ENCODE measurements around the gene MBOAT7. TPM values are rescaled to one million over a fixed set of nuclear protein-coding genes. Genes with fewer than 3 reads are reported as not detected.
"Not testable (repeated sequence)": the region's sequence is repeated elsewhere in the genome, so short reads cannot be mapped to it uniquely, and the experiment has no call there.

The MBOAT7 gene
- total RNA-seq, 4 donors from 2014 or later, result 21.0 to 72.4 (median 32.7) TPM

GRCh38 chr19:54178581-54179261 lies 10.7 kb downstream of the MBOAT7 start:
- TF ChIP-seq CTCF (IDR thresholded peaks at IDR 0.05), result no peak
- ATAC-seq (ENCODE audit: low FRiP score) (no peak), DNase-seq (ENCODE audit: low spot score) (no peak)

DNA sequence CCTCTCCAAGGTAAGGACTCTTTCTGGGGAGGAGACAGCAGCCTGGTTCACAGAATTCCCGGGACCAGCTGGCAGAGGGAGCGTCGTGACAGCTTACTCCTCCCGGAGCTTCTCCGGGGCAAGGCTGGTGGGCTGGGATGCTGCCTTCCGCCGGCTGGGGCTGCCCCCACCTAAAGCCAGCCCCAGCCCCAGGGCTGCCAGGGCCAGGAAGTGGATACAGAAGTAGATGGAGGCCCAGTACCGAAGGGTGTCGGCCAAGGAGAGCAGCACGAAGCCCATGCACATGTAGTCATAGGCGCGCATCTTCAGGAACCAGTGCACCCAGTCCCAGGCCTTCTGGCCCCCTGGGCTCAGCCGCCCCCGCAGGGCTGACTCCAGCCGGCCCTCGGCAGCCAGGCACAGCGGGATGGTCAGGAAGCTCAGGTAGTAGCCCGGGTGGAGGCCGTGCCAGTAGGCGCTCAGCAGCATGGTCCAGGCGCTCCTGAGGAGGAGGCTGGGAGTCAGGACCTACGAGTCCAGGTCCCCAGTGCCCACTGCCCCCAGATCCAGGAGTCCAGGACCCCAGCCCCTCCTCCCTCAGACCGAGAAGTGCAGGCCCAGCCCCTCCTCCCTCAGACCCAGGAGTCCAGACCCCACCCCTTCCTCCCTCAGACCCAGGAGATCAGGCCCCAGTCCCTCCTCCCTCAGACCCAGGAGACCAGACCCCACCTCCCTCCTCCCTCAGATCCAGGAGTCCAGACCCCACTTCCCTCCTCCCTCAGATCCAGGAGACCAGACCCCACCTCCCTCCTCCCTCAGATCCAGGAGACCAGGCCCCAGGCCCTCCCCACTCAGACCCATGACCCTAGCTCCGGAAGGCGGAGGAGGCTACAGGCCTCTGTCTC lies 15.2 kb downstream of the MBOAT7 start:
- no peak for TF ChIP-seq CTCF (IDR thresholded peaks at IDR 0.05)
- DNase-seq (ENCODE audit: low spot score) (no peak), ATAC-seq (ENCODE audit: low FRiP score) (no peak)

GRCh38 chr19:54173359-54173699 lies 16.1 kb downstream of the MBOAT7 start:
- no peak for ATAC-seq (ENCODE audit: low FRiP score)
- no peak for DNase-seq (ENCODE audit: low spot score)
- no peak for TF ChIP-seq CTCF (IDR thresholded peaks at IDR 0.05)

DNA sequence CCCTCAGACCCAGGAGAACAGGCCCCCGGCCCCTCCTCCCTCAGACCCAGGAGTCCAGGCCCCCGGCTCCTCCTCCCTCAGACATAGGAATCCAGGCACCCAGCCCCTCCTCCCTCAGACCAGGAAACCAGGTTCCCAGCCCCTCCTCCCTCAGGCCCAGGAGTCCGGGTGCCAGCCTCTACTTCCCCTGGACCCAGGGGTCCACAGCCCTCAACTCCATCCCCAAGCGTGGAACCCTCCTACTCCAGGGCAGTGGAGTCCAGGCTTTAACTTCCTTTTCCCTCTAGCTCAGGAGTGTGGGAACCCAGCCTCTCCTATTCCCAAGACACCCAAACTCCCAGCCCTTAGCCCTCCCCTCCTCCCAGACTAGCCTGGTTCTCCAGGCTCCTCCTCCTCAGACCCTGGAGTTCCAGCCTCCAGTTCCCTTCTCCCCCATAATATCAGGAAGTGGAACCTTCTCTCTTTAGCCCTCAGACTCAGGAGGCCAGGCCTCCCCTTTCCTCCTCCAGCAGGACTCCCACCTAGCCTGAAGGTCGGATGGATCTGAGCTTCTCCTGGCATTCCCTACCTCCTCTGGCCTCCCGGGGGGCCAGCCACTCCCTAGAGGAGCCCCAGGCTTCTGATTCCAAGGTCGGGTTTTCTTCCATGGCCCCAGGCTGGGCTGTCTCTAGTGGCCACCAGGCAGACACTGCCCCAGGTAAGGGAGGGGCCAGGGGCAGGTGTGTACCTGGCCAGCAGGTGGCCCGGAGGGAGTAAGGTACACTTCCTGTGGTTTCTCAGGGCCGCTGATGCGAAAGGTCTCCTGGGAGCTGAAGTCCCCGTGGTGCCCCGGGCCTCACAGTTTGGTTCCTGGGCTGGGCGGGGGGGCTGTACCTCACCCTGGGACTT lies 16.7 kb downstream of the MBOAT7 start, which contains the start of gene TMC4:
Gene TMC4, minus strand, starts transcription at position 690 of the 888 bp plus-strand sequence. Its CDS starts 43 bp downstream, at position 647.
- peak; percentile 17 for ATAC-seq (ENCODE audit: low FRiP score)
- DNase-seq (ENCODE audit: low spot score), result no peak
- no peak for TF ChIP-seq CTCF (IDR thresholded peaks at IDR 0.05)

GRCh38 chr19:54171736-54172431 lies 17.5 kb downstream of the MBOAT7 start:
- not testable (repeated sequence) for ATAC-seq (ENCODE audit: low FRiP score); DNase-seq (ENCODE audit: low spot score)

- DNase-seq (ENCODE audit: low spot score) (no peak), ATAC-seq (ENCODE audit: low FRiP score) (no peak)
- TF ChIP-seq CTCF (IDR thresholded peaks at IDR 0.05), result no peak
Observed at GRCh38 chr19:54169149-54169740, 20.1 kb downstream of the MBOAT7 start.
